HepG2 (cell line): ENCODE data around the gene FGFR3. TPM values are rescaled to one million over a fixed set of nuclear protein-coding genes. Genes with fewer than 3 reads are reported as not detected.
A peak's percentile ranks its signal among the peaks of the same experiment; 100 is the strongest.

ENCODE experiments used
- ELK4 ChIP-seq: sonication (generic); formaldehyde crosslinking; IDR thresholded peaks from 2 replicates; pipeline ENCODE4 v1.9.0; 2021; ENCODE audit warnings: missing genetic modification reagents, borderline replicate concordance
- FOXC1 ChIP-seq: sonication (generic); formaldehyde crosslinking; IDR thresholded peaks from 2 replicates; pipeline ENCODE4 v1.8.0; 2022; ENCODE audit warnings: mild to moderate bottlenecking, missing genetic modification reagents, borderline replicate concordance
- FOXP1 ChIP-seq, 2 experiments: fragments of 450-650 bp in 1 of 2; IDR thresholded peaks; 2 replicates each; pipeline ENCODE4 v1.6.1; 2017 to 2018; ENCODE audit warnings: antibody characterized with exemption in 1 of 2
- HNRNPH1 ChIP-seq: fragments of 200-400 bp; formaldehyde crosslinking; optimal IDR thresholded peaks from 2 replicates; pipeline ENCODE3; 2017; ENCODE audit warnings: mild to moderate bottlenecking, low read depth, low read length
- LRRFIP1 ChIP-seq: sonication (generic); formaldehyde crosslinking; conservative IDR thresholded peaks from 2 replicates; pipeline ENCODE4 v1.4.0; 2020; ENCODE audit warnings: missing genetic modification reagents
- NFKB2 ChIP-seq: sonication (generic); formaldehyde crosslinking; IDR thresholded peaks from 2 replicates; pipeline ENCODE4 v1.4.0; 2020; ENCODE audit warnings: missing genetic modification reagents, borderline replicate concordance
- ZBTB4 ChIP-seq: sonication (generic); formaldehyde crosslinking; IDR thresholded peaks from 2 replicates; pipeline ENCODE4 v1.4.0; 2020; ENCODE audit warnings: missing genetic modification reagents, mild to moderate bottlenecking, borderline replicate concordance
- ZNF605 ChIP-seq: sonication (generic); formaldehyde crosslinking; IDR thresholded peaks from 2 replicates; pipeline ENCODE4 v1.8.0; 2022; ENCODE audit warnings: mild to moderate bottlenecking, missing genetic modification reagents
- ZNF710 ChIP-seq: sonication (generic); formaldehyde crosslinking; IDR thresholded peaks from 2 replicates; pipeline ENCODE4 v1.5.0; 2020; ENCODE audit warnings: mild to moderate bottlenecking, missing genetic modification reagents, borderline replicate concordance
- ZNF761 ChIP-seq: sonication (generic); formaldehyde crosslinking; conservative IDR thresholded peaks from 2 replicates; pipeline ENCODE4 v1.4.0; 2020; ENCODE audit warnings: mild to moderate bottlenecking, missing genetic modification reagents
- ZNF878 ChIP-seq: sonication (generic); formaldehyde crosslinking; IDR thresholded peaks from 2 replicates; pipeline ENCODE4 v1.8.1; 2023; ENCODE audit warnings: mild to moderate bottlenecking, missing genetic modification reagents, moderate library complexity
- polyA plus RNA-seq, 8 experiments: library from polyadenylated mRNA; depleted of rRNA in 3 of 8; stranded (reverse) in 7 of 8; unstranded in 1 of 8; fragments of >200 nt; fragmentation: Illumina TruSeq in 4 of 8; extraction: Trizol in 4 of 8; gene quantifications; 2 replicates each; pipeline versions ENCODE4 v1.2.1 to v1.2.3, GENCODE V29; 2011 to 2016; ENCODE audit warnings: low read depth in 4 of 8, missing spikeins in 1 of 8, mixed read lengths in 1 of 8; ENCODE audit not compliant: insufficient read depth in 1 of 8
- total RNA-seq, 5 experiments: library from RNA; depleted of rRNA; stranded (reverse); fragments of >200 nt; fragmentation: Illumina TruSeq; extraction: Trizol; gene quantifications; 2 replicates each; pipeline ENCODE4 v1.2.3, GENCODE V29; 2016; ENCODE audit warnings: low read depth in 1 of 5

The FGFR3 gene
- total and polyA plus RNA-seq, 2 of the 13 experiments (the other 11 are each of a cell fraction or from before 2014, with no cell fraction given), result 103 to 109 TPM

- TF ChIP-seq ZNF761 (CRISPR knock-in tag) (no peak), ZNF710 (no peak), FOXC1 (no peak), ELK4 (CRISPR knock-in tag) (no peak), ZBTB4 (CRISPR knock-in tag) (no peak), NFKB2 (CRISPR knock-in tag) (no peak), ZNF878 (CRISPR knock-in tag) (no peak), FOXP1 (IDR thresholded peaks at IDR 0.05) (no peak), FOXP1 (CRISPR knock-in tag; IDR thresholded peaks at IDR 0.05) (no peak), HNRNPH1 (no peak), ZNF605 (peak; percentile 35; the same call in 1 of the 2 replicates), LRRFIP1 (CRISPR knock-in tag) (no peak)
These were observed 29.5 kb upstream of the FGFR3 start (continued) for GRCh38 chr4:1763550-1764080.
